Activated CD8-positive, alpha-beta memory T cell treated with anti-CD3 and anti-CD28 coated beads for 1 hour (primary cell): ENCODE data around the gene GTPBP6.

Source experiments
- DNase-seq, 2 donors: peaks; one replicate each; pipeline ENCODE4 v3.0.0-alpha.2; 2020; ENCODE audit warnings: low read depth in 1 of 2; ENCODE audit errors: extremely low read depth in 1 of 2

The GTPBP6 gene

GRCh38 chrX:318739-319578 is at the start of gene GTPBP6:
TSS of gene GTPBP6 (minus strand) at chrX:318796. CDS start at chrX:318787, 9 bp downstream.
- DNase-seq, result peak; percentile 94 to 98

GRCh38 chrX:367866-368265 is 49.3 kb upstream of the GTPBP6 start:
- DNase-seq, result no peak

GRCh38 chrX:367349-367748 is 48.8 kb upstream of the GTPBP6 start:
- no peak for DNase-seq

GRCh38 chrX:363621-364375 is 45.2 kb upstream of the GTPBP6 start:
- no peak for DNase-seq

- DNase-seq, result no peak
Observed at GRCh38 chrX:362937-363620, 44.5 kb upstream of the GTPBP6 start.

- DNase-seq, result no peak
Observed at GRCh38 chrX:362351-362750, 43.8 kb upstream of the GTPBP6 start.

- no peak for DNase-seq
Observed at GRCh38 chrX:361231-362145, 42.9 kb upstream of the GTPBP6 start.

GRCh38 chrX:360496-361150 is 42.0 kb upstream of the GTPBP6 start:
- DNase-seq, result no peak

GRCh38 chrX:358651-359143 is 40.1 kb upstream of the GTPBP6 start:
- DNase-seq, result no peak

- peak in 1 of 2 donors; percentile 24 for DNase-seq
Observed at GRCh38 chrX:357693-358471, 39.3 kb upstream of the GTPBP6 start.

- no peak for DNase-seq
Observed at GRCh38 chrX:357035-357692, 38.6 kb upstream of the GTPBP6 start.

- DNase-seq, result no peak
Observed at GRCh38 chrX:356385-357034, 37.9 kb upstream of the GTPBP6 start.

- no peak for DNase-seq
Observed at GRCh38 chrX:355329-356050, 36.9 kb upstream of the GTPBP6 start.

GRCh38 chrX:353566-354535 is 35.3 kb upstream of the GTPBP6 start:
- DNase-seq, result no peak

GRCh38 chrX:352582-353314 is 34.2 kb upstream of the GTPBP6 start:
- DNase-seq, result no peak
